Activated T-cell treated with anti-CD3 and anti-CD28 coated beads, Interleukin-2, amount 50 U/mL, for 4 hours (primary cell): Measurements from ENCODE around the gene CAPZB. TPM values are rescaled to one million over a fixed set of nuclear protein-coding genes. Genes with fewer than 3 reads are reported as not detected.
A peak's percentile ranks its signal among the peaks of the same experiment; 100 is the strongest.

ENCODE experiments used
- ATAC-seq, 2 donors: fragments of 200-7000 bp; cut with Tn5 transposase; one replicate each; pipeline ENCODE4 v1.10.0; 2021
- DNase-seq: peaks from one replicate; pipeline ENCODE4 v3.0.0-alpha.2; 2020
- H3K27me3 Mint-ChIP-seq: one replicate; pipeline ENCODE4 v1.8.0; 2021; ENCODE audit warnings: low read depth, mixed read lengths
- H3K36me3 Mint-ChIP-seq: one replicate; pipeline ENCODE4 v1.8.0; 2022; ENCODE audit warnings: mixed read lengths; ENCODE audit not compliant: insufficient read depth
- H3K4me1 Mint-ChIP-seq: one replicate; pipeline ENCODE4 v1.8.0; 2021; ENCODE audit warnings: low read depth, mixed read lengths
- H3K4me3 Mint-ChIP-seq: one replicate; pipeline ENCODE4 v1.8.0; 2021; ENCODE audit warnings: mild to moderate bottlenecking, moderate library complexity, mixed read lengths
- H3K9me3 Mint-ChIP-seq: one replicate; pipeline ENCODE4 v1.8.0; 2021; ENCODE audit warnings: mixed read lengths
- total RNA-seq, 3 donors: library from RNA; stranded (reverse); gene quantifications; one replicate each; pipeline ENCODE4 v1.2.1, GENCODE V29; 2021

CAPZB gene
- total RNA-seq, 3 donors from 2014 or later = 262 to 285 (median 264) TPM

GRCh38 chr1:19332832-19333231 is 152.5 kb downstream of the CAPZB start:
- H3K9me3 Mint-ChIP-seq = no peaks in the 10 kb centered on the region
- H3K4me1 Mint-ChIP-seq = peaks cover 9% of the 10 kb centered on the region
- ATAC-seq (no peak), DNase-seq (no peak)
- H3K4me3 Mint-ChIP-seq = no peak overlapping the region
- H3K27me3 Mint-ChIP-seq = no peaks in the 10 kb centered on the region
- H3K36me3 Mint-ChIP-seq = peaks cover 2% of the 10 kb centered on the region

GRCh38 chr1:19331262-19331878 is 154.0 kb downstream of the CAPZB start:
- H3K27me3 Mint-ChIP-seq = no peaks in the 10 kb centered on the region
- no peak overlapping the region for H3K4me3 Mint-ChIP-seq
- H3K36me3 Mint-ChIP-seq = no peaks in the 10 kb centered on the region
- H3K4me1 Mint-ChIP-seq = peaks cover 3% of the 10 kb centered on the region
- no peaks in the 10 kb centered on the region for H3K9me3 Mint-ChIP-seq
- no peak for ATAC-seq
- no peak for DNase-seq

GRCh38 chr1:19330449-19331135 is 154.7 kb downstream of the CAPZB start:
- Mint-ChIP-seq H3K4me3 (no peak overlapping the region), H3K4me1 (no peaks in the 10 kb centered on the region)
- ATAC-seq = no peak

GRCh38 chr1:19329611-19330010 is 155.7 kb downstream of the CAPZB start:
- Mint-ChIP-seq H3K36me3 (no peaks in the 10 kb centered on the region), H3K4me3 (no peak overlapping the region), H3K4me1 (no peaks in the 10 kb centered on the region), H3K27me3 (no peaks in the 10 kb centered on the region), H3K9me3 (no peaks in the 10 kb centered on the region)
- DNase-seq (no peak), ATAC-seq (no peak)

More at GRCh38 chr1:19330449-19331135, 154.7 kb downstream of the CAPZB start:
- Mint-ChIP-seq H3K36me3 (no peaks in the 10 kb centered on the region), H3K9me3 (no peaks in the 10 kb centered on the region), H3K27me3 (no peaks in the 10 kb centered on the region)
- no peak for DNase-seq

GRCh38 chr1:19329188-19329587 is 156.2 kb downstream of the CAPZB start:
- Mint-ChIP-seq H3K4me3 (no peak overlapping the region), H3K4me1 (no peaks in the 10 kb centered on the region), H3K9me3 (no peaks in the 10 kb centered on the region), H3K27me3 (no peaks in the 10 kb centered on the region), H3K36me3 (no peaks in the 10 kb centered on the region)
- ATAC-seq = no peak
- DNase-seq = no peak

GRCh38 chr1:19328486-19328885 is 156.9 kb downstream of the CAPZB start:
- H3K9me3 Mint-ChIP-seq = no peaks in the 10 kb centered on the region
- H3K4me3 Mint-ChIP-seq = no peak overlapping the region
- DNase-seq (no peak), ATAC-seq (no peak)
- H3K4me1 Mint-ChIP-seq = no peaks in the 10 kb centered on the region
- H3K27me3 Mint-ChIP-seq = no peaks in the 10 kb centered on the region
- H3K36me3 Mint-ChIP-seq = no peaks in the 10 kb centered on the region

GRCh38 chr1:19327736-19328135 is 157.6 kb downstream of the CAPZB start:
- H3K27me3 Mint-ChIP-seq = no peaks in the 10 kb centered on the region
- DNase-seq (no peak), ATAC-seq (no peak)
- H3K36me3 Mint-ChIP-seq = no peaks in the 10 kb centered on the region
- no peak overlapping the region for H3K4me3 Mint-ChIP-seq
- no peaks in the 10 kb centered on the region for H3K9me3 Mint-ChIP-seq
- H3K4me1 Mint-ChIP-seq = no peaks in the 10 kb centered on the region

GRCh38 chr1:19327301-19327700 is 158.0 kb downstream of the CAPZB start:
- no peaks in the 10 kb centered on the region for H3K36me3 Mint-ChIP-seq

GRCh38 chr1:19326748-19327065 is 158.6 kb downstream of the CAPZB start:
- DNase-seq (no peak), ATAC-seq (no peak)
- Mint-ChIP-seq H3K9me3 (no peaks in the 10 kb centered on the region), H3K4me1 (no peaks in the 10 kb centered on the region), H3K27me3 (no peaks in the 10 kb centered on the region), H3K36me3 (peaks cover 2% of the 10 kb centered on the region), H3K4me3 (no peak overlapping the region)

More at GRCh38 chr1:19327301-19327700, 158.0 kb downstream of the CAPZB start:
- Mint-ChIP-seq H3K27me3 (no peaks in the 10 kb centered on the region), H3K9me3 (no peaks in the 10 kb centered on the region), H3K4me1 (no peaks in the 10 kb centered on the region), H3K4me3 (no peak overlapping the region)
- ATAC-seq (no peak), DNase-seq (no peak)

- H3K4me1 Mint-ChIP-seq = no peaks in the 10 kb centered on the region
- no peak for DNase-seq
- H3K4me3 Mint-ChIP-seq = no peak overlapping the region
- no peak for ATAC-seq
- H3K27me3 Mint-ChIP-seq = no peaks in the 10 kb centered on the region
- peaks cover 2% of the 10 kb centered on the region for H3K36me3 Mint-ChIP-seq
- H3K9me3 Mint-ChIP-seq = no peaks in the 10 kb centered on the region
Measured at GRCh38 chr1:19325958-19326747, 159.2 kb downstream of the CAPZB start.

GRCh38 chr1:19325368-19325957 is 159.9 kb downstream of the CAPZB start:
- Mint-ChIP-seq H3K27me3 (no peaks in the 10 kb centered on the region), H3K4me1 (no peaks in the 10 kb centered on the region), H3K36me3 (peaks cover 6% of the 10 kb centered on the region), H3K4me3 (no peak overlapping the region), H3K9me3 (no peaks in the 10 kb centered on the region)
- ATAC-seq (peak; percentile 4 to 19), DNase-seq (no peak)

GRCh38 chr1:19324665-19324990 is 160.7 kb downstream of the CAPZB start:
- peaks cover 6% of the 10 kb centered on the region for H3K36me3 Mint-ChIP-seq
- no peak overlapping the region for H3K4me3 Mint-ChIP-seq
- H3K9me3 Mint-ChIP-seq = no peaks in the 10 kb centered on the region
- no peak for DNase-seq
- no peaks in the 10 kb centered on the region for H3K27me3 Mint-ChIP-seq
- ATAC-seq = no peak
- no peaks in the 10 kb centered on the region for H3K4me1 Mint-ChIP-seq

- H3K4me1 Mint-ChIP-seq = no peaks in the 10 kb centered on the region
- H3K4me3 Mint-ChIP-seq = no peak overlapping the region
- ATAC-seq (no peak), DNase-seq (no peak)
- H3K9me3 Mint-ChIP-seq = no peaks in the 10 kb centered on the region
- H3K36me3 Mint-ChIP-seq = peaks cover 6% of the 10 kb centered on the region
- no peaks in the 10 kb centered on the region for H3K27me3 Mint-ChIP-seq
Measured at GRCh38 chr1:19323987-19324664, 161.2 kb downstream of the CAPZB start.

- H3K36me3 Mint-ChIP-seq = peaks cover 6% of the 10 kb centered on the region
- no peaks in the 10 kb centered on the region for H3K4me1 Mint-ChIP-seq
- no peaks in the 10 kb centered on the region for H3K27me3 Mint-ChIP-seq
- H3K9me3 Mint-ChIP-seq = no peaks in the 10 kb centered on the region
- DNase-seq = no peak
- ATAC-seq = no peak
- no peak overlapping the region for H3K4me3 Mint-ChIP-seq
Measured at GRCh38 chr1:19322481-19322880, 162.9 kb downstream of the CAPZB start.
